GM23248 (cell line): ENCODE results near the gene LRFN2.

Experiments used
- EZH2 ChIP-seq: fragments of 200-600 bp; sonication (generic); IDR thresholded peaks from 2 replicates; pipeline ENCODE4 v1.6.1; 2018; ENCODE audit warnings: antibody characterized with exemption, mild to moderate bottlenecking; ENCODE audit not compliant: insufficient read depth, poor library complexity, severe bottlenecking
- EZH2phosphoT487 ChIP-seq: fragments of 200-600 bp; sonication (generic); IDR thresholded peaks from 2 replicates; pipeline ENCODE4 v1.6.1; 2018; ENCODE audit warnings: antibody characterized with exemption, moderate library complexity, mild to moderate bottlenecking, low read depth; ENCODE audit not compliant: insufficient read depth

DNA sequence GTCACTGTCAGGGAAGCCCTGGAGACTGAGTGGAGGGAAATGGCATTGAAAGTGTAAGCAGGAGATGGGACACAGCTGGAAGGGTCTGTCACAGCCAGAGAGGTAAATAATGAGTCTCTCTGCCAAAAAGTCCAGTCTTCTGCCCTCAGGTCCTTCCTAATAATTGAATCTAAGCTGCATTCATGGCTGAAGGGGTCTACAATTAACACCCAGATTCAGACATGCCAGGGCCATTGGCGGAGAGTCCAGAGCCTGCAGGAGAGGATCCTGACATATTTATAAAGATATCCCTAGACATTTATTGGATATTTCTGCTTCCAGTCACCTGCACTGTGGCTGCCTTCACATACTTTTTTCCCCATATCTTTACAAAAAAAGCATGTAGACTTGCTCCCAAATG is 89.0 kb downstream of the LRFN2 start:
- no peak for TF ChIP-seq EZH2
- no peak for TF ChIP-seq EZH2phosphoT487
